Mammary epithelial cell (primary cell): ENCODE results near the gene VMO1.

Source experiments
- EZH2 ChIP-seq: IDR thresholded peaks from 2 replicates; pipeline ENCODE4 v1.6.1; 2012; ENCODE audit warnings: low read length, inconsistent platforms, borderline replicate concordance
- TF ChIP-seq, protein P1 (sequence below), 2 donors: IDR thresholded peaks in 1 of 2; conservative IDR thresholded peaks in 1 of 2; 2 replicates each; pipeline ENCODE4 v1.5.1; 2011 to 2012; ENCODE audit warnings: inconsistent platforms in 2 of 2, low read length in 2 of 2, mild to moderate bottlenecking in 2 of 2, control low read depth in 1 of 2, low read depth in 1 of 2; ENCODE audit not compliant: insufficient read depth in 1 of 2; ENCODE audit errors: extremely low read depth in 1 of 2

DNA sequence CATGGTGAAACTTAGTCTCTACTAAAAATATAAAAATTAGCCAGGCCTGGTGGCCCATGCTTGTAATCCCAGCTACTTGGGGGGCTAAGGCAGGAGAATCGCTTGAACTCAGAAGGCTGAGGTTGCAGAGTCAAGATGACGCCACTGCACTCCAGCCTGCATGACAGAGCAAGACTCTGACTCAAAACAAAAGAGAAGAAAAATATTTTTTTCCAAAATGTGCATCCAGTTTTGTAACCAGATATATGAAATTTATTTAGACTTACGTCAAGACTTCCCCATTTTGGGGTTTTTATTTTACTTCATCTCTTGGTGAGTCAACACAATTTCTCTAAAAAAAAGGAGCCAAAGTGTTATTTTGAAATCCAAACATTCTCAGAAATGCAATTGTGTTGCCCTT is 20.0 kb downstream of the VMO1 start:
- TF ChIP-seq, protein P1, sequence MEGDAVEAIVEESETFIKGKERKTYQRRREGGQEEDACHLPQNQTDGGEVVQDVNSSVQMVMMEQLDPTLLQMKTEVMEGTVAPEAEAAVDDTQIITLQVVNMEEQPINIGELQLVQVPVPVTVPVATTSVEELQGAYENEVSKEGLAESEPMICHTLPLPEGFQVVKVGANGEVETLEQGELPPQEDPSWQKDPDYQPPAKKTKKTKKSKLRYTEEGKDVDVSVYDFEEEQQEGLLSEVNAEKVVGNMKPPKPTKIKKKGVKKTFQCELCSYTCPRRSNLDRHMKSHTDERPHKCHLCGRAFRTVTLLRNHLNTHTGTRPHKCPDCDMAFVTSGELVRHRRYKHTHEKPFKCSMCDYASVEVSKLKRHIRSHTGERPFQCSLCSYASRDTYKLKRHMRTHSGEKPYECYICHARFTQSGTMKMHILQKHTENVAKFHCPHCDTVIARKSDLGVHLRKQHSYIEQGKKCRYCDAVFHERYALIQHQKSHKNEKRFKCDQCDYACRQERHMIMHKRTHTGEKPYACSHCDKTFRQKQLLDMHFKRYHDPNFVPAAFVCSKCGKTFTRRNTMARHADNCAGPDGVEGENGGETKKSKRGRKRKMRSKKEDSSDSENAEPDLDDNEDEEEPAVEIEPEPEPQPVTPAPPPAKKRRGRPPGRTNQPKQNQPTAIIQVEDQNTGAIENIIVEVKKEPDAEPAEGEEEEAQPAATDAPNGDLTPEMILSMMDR (conservative IDR thresholded peaks at IDR 0.05 in 1 of 2, IDR thresholded peaks at IDR 0.05 in 1 of 2; ENCODE audit: extremely low read depth in 1 of 2, insufficient read depth in 1 of 2, low read depth in 1 of 2, low read length in 2 of 2) = no peak
- no peak for TF ChIP-seq EZH2
